HCEC 1CT (cell line): ENCODE data around the gene SPAG6.

ENCODE experiments used
- DNase-seq: peaks from one replicate; pipeline ENCODE4 v3.0.0-alpha.2; 2017

Gene SPAG6

GRCh38 chr10:22322641-22323160, 22.6 kb upstream of the SPAG6 start:
- DNase-seq, result no peak

- DNase-seq, result no peak
These were observed 21.6 kb upstream of the SPAG6 start for GRCh38 chr10:22323538-22324305.

GRCh38 chr10:22324413-22324812, 20.9 kb upstream of the SPAG6 start:
- DNase-seq, result no peak

GRCh38 chr10:22324893-22325271, 20.4 kb upstream of the SPAG6 start:
- peak; percentile 24 for DNase-seq

GRCh38 chr10:22325272-22326144, 19.8 kb upstream of the SPAG6 start:
- DNase-seq, result peak; percentile 72

- peak; percentile 56 for DNase-seq
These were observed 19.1 kb upstream of the SPAG6 start for GRCh38 chr10:22326145-22326702.

GRCh38 chr10:22329150-22329549, 16.1 kb upstream of the SPAG6 start:
- no peak for DNase-seq

- DNase-seq, result no peak
These were observed 13.1 kb upstream of the SPAG6 start for GRCh38 chr10:22332116-22332692.

GRCh38 chr10:22333167-22333974, 11.9 kb upstream of the SPAG6 start:
- no peak for DNase-seq

- DNase-seq, result no peak
These were observed 11.4 kb upstream of the SPAG6 start for GRCh38 chr10:22333975-22334282.

GRCh38 chr10:22334414-22335172, 10.7 kb upstream of the SPAG6 start:
- DNase-seq, result no peak

- no peak for DNase-seq
These were observed 9.9 kb upstream of the SPAG6 start for GRCh38 chr10:22335173-22335933.

- no peak for DNase-seq
These were observed 7.0 kb upstream of the SPAG6 start for GRCh38 chr10:22338185-22338900.

- DNase-seq, result no peak
These were observed 6.4 kb upstream of the SPAG6 start for GRCh38 chr10:22338931-22339330.

GRCh38 chr10:22339761-22340328, 5.5 kb upstream of the SPAG6 start:
- no peak for DNase-seq

- peak; percentile 63 for DNase-seq
These were observed 4.7 kb upstream of the SPAG6 start for GRCh38 chr10:22340329-22341189.

- DNase-seq, result peak; percentile 11
These were observed 3.9 kb upstream of the SPAG6 start for GRCh38 chr10:22341190-22341925.

- DNase-seq, result no peak
These were observed 3.4 kb upstream of the SPAG6 start for GRCh38 chr10:22341926-22342196.
